ENCODE measurements around the gene ZNF891. TPM values are rescaled to one million over a fixed set of nuclear protein-coding genes. Genes with fewer than 3 reads are reported as not detected.
A peak's percentile ranks its signal among the peaks of the same experiment; 100 is the strongest.

The ZNF891 gene
- total and polyA plus RNA-seq, 9 donors: 0.93 to 2.8 (median 1.7) TPM

GRCh38 chr12:133124674-133125073 is 5.4 kb downstream of the ZNF891 start:
- H3K27ac ChIP-seq (ENCODE audit: low read length): no peak overlapping the region
- H3K27me3 ChIP-seq (ENCODE audit: control insufficient read depth, insufficient read depth, low read length): no peaks in the 10 kb centered on the region
- peaks cover 75% of the 10 kb centered on the region for H3K9me3 ChIP-seq (replicated peaks; ENCODE audit: control insufficient read depth, low read depth, low read length)
- H3K4me3 ChIP-seq (ENCODE audit: low read length): no peak overlapping the region
- no CpG with 5 or more reads among the region's 2 CpGs for WGBS (ENCODE audit: insufficient coverage)
- peaks cover 29% of the 10 kb centered on the region for H3K36me3 ChIP-seq (ENCODE audit: control insufficient read depth, insufficient read depth, low read length)
- no peaks in the 10 kb centered on the region for H3K4me1 ChIP-seq (ENCODE audit: control insufficient read depth, insufficient read depth, low read length)
- DNase-seq: no peak

DNA sequence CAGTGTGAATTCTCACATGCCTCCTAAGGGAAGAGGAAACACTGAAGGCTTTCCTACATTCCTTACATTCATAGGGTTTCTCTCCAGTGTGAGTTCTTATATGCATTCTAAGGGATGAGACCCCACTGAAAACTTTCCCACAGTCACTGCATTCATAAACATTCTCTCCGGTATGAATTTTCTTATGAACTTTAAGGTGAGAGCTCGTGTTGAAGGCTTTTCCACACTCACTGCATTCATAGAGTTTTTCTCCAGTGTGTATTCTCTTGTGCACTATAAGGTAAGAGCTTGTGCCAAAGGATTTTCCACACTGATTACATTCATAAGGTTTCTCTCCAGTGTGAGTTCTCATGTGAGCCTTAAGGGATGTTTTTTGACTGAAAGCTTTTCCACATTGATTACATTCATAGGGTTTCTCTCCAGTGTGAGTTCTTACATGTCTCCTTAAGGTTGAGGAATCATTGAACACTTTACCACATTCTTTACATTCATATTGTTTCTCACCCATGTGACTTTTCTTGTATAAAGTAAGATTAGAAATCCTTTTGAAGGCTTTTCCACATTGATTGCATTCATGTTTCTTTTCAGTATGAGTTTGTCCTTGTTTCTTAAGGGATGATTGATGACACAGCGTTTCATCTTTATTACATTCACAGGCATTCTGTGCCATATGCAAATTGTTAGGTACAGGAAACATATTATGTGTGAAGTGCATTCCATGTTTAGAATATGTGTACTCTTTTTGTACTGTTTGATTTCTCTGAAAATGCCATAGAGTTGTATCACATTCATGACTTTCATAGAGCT is 9.5 kb downstream of the ZNF891 start:
- Histone ChIP-seq H3K27ac (ENCODE audit: low read length) (no peak overlapping the region), H3K9me3 (replicated peaks; ENCODE audit: control insufficient read depth, low read depth, low read length) (peaks cover 87% of the 10 kb centered on the region), H3K36me3 (ENCODE audit: control insufficient read depth, insufficient read depth, low read length) (peaks cover 18% of the 10 kb centered on the region), H3K4me3 (ENCODE audit: low read length) (no peak overlapping the region), H3K27me3 (ENCODE audit: control insufficient read depth, insufficient read depth, low read length) (no peaks in the 10 kb centered on the region), H3K4me1 (ENCODE audit: control insufficient read depth, insufficient read depth, low read length) (no peaks in the 10 kb centered on the region)
- no peak for DNase-seq
- no CpG with 5 or more reads among the region's 3 CpGs for WGBS (ENCODE audit: insufficient coverage)

DNA sequence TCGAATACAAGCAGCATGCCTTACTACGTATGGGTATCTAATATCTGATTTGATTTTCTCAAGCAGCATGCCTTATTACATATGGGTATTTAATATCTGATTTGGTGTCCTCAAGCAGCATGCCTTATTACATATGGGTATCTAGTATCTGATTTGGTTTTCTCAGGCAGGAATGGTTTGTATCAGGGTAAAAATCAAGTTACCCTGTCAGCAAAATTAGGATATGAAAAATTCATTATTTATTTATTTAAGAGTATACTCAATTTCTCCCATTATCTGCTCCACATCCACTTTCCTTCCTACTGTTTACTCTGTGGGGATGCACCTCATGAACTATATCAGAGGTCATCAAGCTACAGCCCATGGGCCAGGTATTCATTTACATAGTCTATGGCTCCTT is 21.9 kb downstream of the ZNF891 start:
- H3K36me3 ChIP-seq (ENCODE audit: control insufficient read depth, insufficient read depth, low read length): peaks cover 16% of the 10 kb centered on the region
- no peak for DNase-seq
- H3K27me3 ChIP-seq (ENCODE audit: control insufficient read depth, insufficient read depth, low read length): no peaks in the 10 kb centered on the region
- peaks cover 87% of the 10 kb centered on the region for H3K9me3 ChIP-seq (replicated peaks; ENCODE audit: control insufficient read depth, low read depth, low read length)
- H3K4me1 ChIP-seq (ENCODE audit: control insufficient read depth, insufficient read depth, low read length): no peaks in the 10 kb centered on the region
- H3K4me3 ChIP-seq (ENCODE audit: low read length): no peak overlapping the region
- no peak overlapping the region for H3K27ac ChIP-seq (ENCODE audit: low read length)
- no CpG with 5 or more reads among the region's 2 CpGs for WGBS (ENCODE audit: insufficient coverage)

DNA sequence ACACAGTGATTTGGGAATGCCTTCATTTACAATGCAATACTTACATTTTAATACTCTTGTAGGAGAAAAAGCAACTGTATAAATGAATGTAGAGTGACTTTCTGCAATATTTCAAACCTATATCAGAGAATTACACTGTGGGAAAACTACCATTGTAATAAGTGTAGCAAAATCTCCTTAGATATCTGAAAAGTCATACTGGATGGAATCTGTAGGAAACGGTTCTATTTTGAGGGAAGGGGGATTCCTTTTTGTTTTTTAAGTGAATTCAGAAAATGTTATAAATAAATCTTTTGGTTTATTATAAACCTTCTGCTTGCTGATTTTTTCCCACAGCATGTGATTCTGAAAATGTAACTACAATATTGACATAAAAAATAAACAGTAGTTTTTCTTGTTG is 23.0 kb downstream of the ZNF891 start:
- WGBS (ENCODE audit: insufficient coverage): no CpG with 5 or more reads among the region's 1 CpG
- Histone ChIP-seq H3K9me3 (replicated peaks; ENCODE audit: control insufficient read depth, low read depth, low read length) (peaks cover 87% of the 10 kb centered on the region), H3K27me3 (ENCODE audit: control insufficient read depth, insufficient read depth, low read length) (no peaks in the 10 kb centered on the region), H3K4me1 (ENCODE audit: control insufficient read depth, insufficient read depth, low read length) (no peaks in the 10 kb centered on the region), H3K36me3 (ENCODE audit: control insufficient read depth, insufficient read depth, low read length) (peaks cover 17% of the 10 kb centered on the region), H3K4me3 (ENCODE audit: low read length) (no peak overlapping the region), H3K27ac (ENCODE audit: low read length) (no peak overlapping the region)
- DNase-seq: no peak

GRCh38 chr12:133106253-133106652 is 23.8 kb downstream of the ZNF891 start:
- no peak overlapping the region for H3K4me3 ChIP-seq (ENCODE audit: low read length)
- H3K27me3 ChIP-seq (ENCODE audit: control insufficient read depth, insufficient read depth, low read length): no peaks in the 10 kb centered on the region
- WGBS (ENCODE audit: insufficient coverage): no CpG with 5 or more reads among the region's 5 CpGs
- no peak for DNase-seq
- peaks cover 22% of the 10 kb centered on the region for H3K36me3 ChIP-seq (ENCODE audit: control insufficient read depth, insufficient read depth, low read length)
- no peak overlapping the region for H3K27ac ChIP-seq (ENCODE audit: low read length)
- H3K4me1 ChIP-seq (ENCODE audit: control insufficient read depth, insufficient read depth, low read length): no peaks in the 10 kb centered on the region
- peaks cover 91% of the 10 kb centered on the region for H3K9me3 ChIP-seq (replicated peaks; ENCODE audit: control insufficient read depth, low read depth, low read length)

GRCh38 chr12:133105620-133106019 is 24.5 kb downstream of the ZNF891 start:
- WGBS (ENCODE audit: insufficient coverage): no CpG with 5 or more reads among the region's 3 CpGs
- no peak for DNase-seq
- Histone ChIP-seq H3K27ac (ENCODE audit: low read length) (no peak overlapping the region), H3K4me3 (ENCODE audit: low read length) (no peak overlapping the region), H3K27me3 (ENCODE audit: control insufficient read depth, insufficient read depth, low read length) (no peaks in the 10 kb centered on the region), H3K36me3 (ENCODE audit: control insufficient read depth, insufficient read depth, low read length) (peaks cover 27% of the 10 kb centered on the region), H3K9me3 (replicated peaks; ENCODE audit: control insufficient read depth, low read depth, low read length) (peaks cover 91% of the 10 kb centered on the region), H3K4me1 (ENCODE audit: control insufficient read depth, insufficient read depth, low read length) (no peaks in the 10 kb centered on the region)

DNA sequence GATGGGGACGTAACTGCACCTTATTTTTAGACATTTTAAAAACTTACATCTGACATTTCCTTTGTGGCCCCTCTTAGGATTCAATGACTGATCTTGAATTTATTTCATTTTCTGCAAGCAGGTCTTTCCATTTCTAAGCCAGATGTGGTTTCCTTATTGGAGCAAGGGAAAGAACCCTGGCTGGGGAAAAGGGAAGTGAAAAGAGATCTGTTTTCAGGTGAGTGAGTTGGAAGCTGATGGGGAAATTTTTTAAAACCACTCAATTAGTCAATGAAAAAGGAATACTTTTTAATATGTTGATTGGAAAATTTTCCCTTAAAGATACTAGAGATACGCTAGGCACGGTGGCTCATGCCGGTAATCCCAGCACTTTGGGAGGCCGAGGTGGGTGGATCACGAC is 46.7 kb downstream of the ZNF891 start:
- peaks cover 68% of the 10 kb centered on the region for H3K9me3 ChIP-seq (replicated peaks; ENCODE audit: control insufficient read depth, low read depth, low read length)
- no peak for DNase-seq
- H3K4me3 ChIP-seq (ENCODE audit: low read length): no peak overlapping the region
- peaks cover 51% of the 10 kb centered on the region for H3K36me3 ChIP-seq (ENCODE audit: control insufficient read depth, insufficient read depth, low read length)
- no peak overlapping the region for H3K27ac ChIP-seq (ENCODE audit: low read length)
- no peaks in the 10 kb centered on the region for H3K27me3 ChIP-seq (ENCODE audit: control insufficient read depth, insufficient read depth, low read length)
- WGBS (ENCODE audit: insufficient coverage): 94% methylated on average over 5 of the region's 6 CpGs
- H3K4me1 ChIP-seq (ENCODE audit: control insufficient read depth, insufficient read depth, low read length): peaks cover 8% of the 10 kb centered on the region

DNA sequence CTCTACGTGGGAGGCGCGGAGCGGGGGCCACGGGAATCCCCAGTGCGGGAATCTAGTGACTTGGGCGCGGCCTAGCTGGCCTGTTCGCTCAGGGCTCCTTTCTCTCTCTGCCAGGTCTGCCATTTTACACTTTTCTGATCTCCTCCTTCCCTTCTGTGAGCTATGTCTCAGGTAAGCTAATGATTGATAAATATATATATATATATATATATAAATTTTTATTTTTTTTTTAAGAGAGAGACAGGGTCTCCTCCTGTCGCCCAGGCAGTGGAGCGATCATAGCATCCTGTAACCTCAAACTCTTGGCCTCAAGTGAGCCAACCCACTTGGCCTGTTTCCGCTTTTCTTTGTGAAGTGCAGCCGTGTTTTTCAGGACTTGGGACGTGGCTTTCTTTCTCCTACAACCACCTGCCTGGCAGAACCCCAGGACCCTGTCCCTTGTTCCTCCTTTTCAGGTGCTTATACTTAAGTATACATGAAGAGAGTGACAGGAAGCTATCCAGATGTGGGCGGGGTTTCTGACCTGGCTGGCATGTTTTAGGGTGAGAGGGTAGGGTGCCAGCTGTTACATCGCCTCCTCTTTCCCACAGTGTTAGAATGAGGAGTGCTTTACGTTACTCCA is 48.8 kb downstream of the ZNF891 start:
- peaks cover 8% of the 10 kb centered on the region for H3K4me1 ChIP-seq (ENCODE audit: control insufficient read depth, insufficient read depth, low read length)
- 13% methylated on average over 8 of the region's 17 CpGs for WGBS (ENCODE audit: insufficient coverage)
- H3K27ac ChIP-seq (ENCODE audit: low read length): peak overlapping the region; percentile 100
- H3K27me3 ChIP-seq (ENCODE audit: control insufficient read depth, insufficient read depth, low read length): no peaks in the 10 kb centered on the region
- peaks cover 42% of the 10 kb centered on the region for H3K36me3 ChIP-seq (ENCODE audit: control insufficient read depth, insufficient read depth, low read length)
- DNase-seq: peak; percentile 32
- peaks cover 68% of the 10 kb centered on the region for H3K9me3 ChIP-seq (replicated peaks; ENCODE audit: control insufficient read depth, low read depth, low read length)
- H3K4me3 ChIP-seq (ENCODE audit: low read length): peak overlapping the region; percentile 88

GRCh38 chr12:133080368-133081158 is 49.5 kb downstream of the ZNF891 start, which contains the start of gene ZNF140:
Gene ZNF140, plus strand, starts transcription at chr12:133080923. Its CDS starts 398 bp downstream, at chr12:133081321.
- Histone ChIP-seq H3K36me3 (ENCODE audit: control insufficient read depth, insufficient read depth, low read length) (peaks cover 35% of the 10 kb centered on the region), H3K4me3 (ENCODE audit: low read length) (peak within 1 kb of the TSS; percentile 88), H3K27ac (ENCODE audit: low read length) (peak within 1 kb of the TSS; percentile 100), H3K27me3 (ENCODE audit: control insufficient read depth, insufficient read depth, low read length) (no peaks in the 10 kb centered on the region), H3K9me3 (replicated peaks; ENCODE audit: control insufficient read depth, low read depth, low read length) (peaks cover 66% of the 10 kb centered on the region), H3K4me1 (ENCODE audit: control insufficient read depth, insufficient read depth, low read length) (peaks cover 8% of the 10 kb centered on the region)
- DNase-seq: peak; percentile 99
- WGBS (ENCODE audit: insufficient coverage): under 1% methylated on average over 63 of the region's 69 CpGs

DNA sequence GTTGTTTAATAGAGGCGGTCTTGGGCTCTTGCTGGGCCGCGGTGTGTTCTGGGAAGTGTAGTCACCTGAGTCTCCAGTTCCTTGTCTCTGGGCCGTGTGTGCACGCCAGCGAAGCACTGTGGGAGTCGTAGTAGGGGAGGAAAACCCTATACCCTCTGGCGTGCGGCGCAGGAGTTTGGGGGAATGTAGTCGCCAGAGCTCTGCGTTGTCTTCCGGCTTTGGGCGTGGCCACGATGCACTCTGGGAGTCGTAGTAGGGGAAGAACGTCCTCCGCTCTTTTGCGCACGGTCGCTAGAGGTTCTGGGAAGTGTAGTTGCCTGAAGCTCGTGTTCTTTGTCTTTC is 50.1 kb downstream of the ZNF891 start:
- DNase-seq: peak; percentile 100
- Histone ChIP-seq H3K27ac (ENCODE audit: low read length) (peak overlapping the region; percentile 100), H3K4me3 (ENCODE audit: low read length) (peak overlapping the region; percentile 88), H3K36me3 (ENCODE audit: control insufficient read depth, insufficient read depth, low read length) (peaks cover 30% of the 10 kb centered on the region), H3K27me3 (ENCODE audit: control insufficient read depth, insufficient read depth, low read length) (no peaks in the 10 kb centered on the region), H3K4me1 (ENCODE audit: control insufficient read depth, insufficient read depth, low read length) (peaks cover 8% of the 10 kb centered on the region), H3K9me3 (replicated peaks; ENCODE audit: control insufficient read depth, low read depth, low read length) (peaks cover 62% of the 10 kb centered on the region)
- WGBS (ENCODE audit: insufficient coverage): under 1% methylated on average over 22 of the region's 22 CpGs

Measured in muscle of leg (tissue), 11 donors.